Skin epidermis (tissue), 12 donors: Measurements from ENCODE around the gene CFAP46.
"Not testable (repeated sequence)": the region's sequence is repeated elsewhere in the genome, so short reads cannot be mapped to it uniquely, and the experiment has no call there.

Experiments used
- H3K27ac ChIP-seq, 21 experiments: fragments of 200-600 bp; sonication (generic) in 11 of 21; one replicate each; pipeline ENCODE4 v1.5.0; 2020; ENCODE audit warnings: mild to moderate bottlenecking in 3 of 21, inconsistent platforms in 2 of 21, moderate library complexity in 2 of 21
- H3K4me3 ChIP-seq, 7 experiments: fragments of 200-600 bp; sonication (generic) in 2 of 7; one replicate each; pipeline ENCODE4 v1.5.0; 2020; ENCODE audit warnings: inconsistent platforms in 2 of 7, mild to moderate bottlenecking in 2 of 7, moderate library complexity in 1 of 7

Gene CFAP46

GRCh38 chr10:132838346-132838970, 103.9 kb downstream of the CFAP46 start:
- Histone ChIP-seq H3K4me3 (no peak overlapping the region), H3K27ac (no peak overlapping the region)

- Histone ChIP-seq H3K27ac (no peak overlapping the region), H3K4me3 (no peak overlapping the region)
These were observed 104.5 kb downstream of the CFAP46 start for GRCh38 chr10:132837905-132838304.

GRCh38 chr10:132836832-132837540, 105.4 kb downstream of the CFAP46 start:
- Histone ChIP-seq H3K4me3 (no peak overlapping the region), H3K27ac (no peak overlapping the region)

- Histone ChIP-seq H3K4me3 (no peak overlapping the region), H3K27ac (no peak overlapping the region)
These were observed 106.0 kb downstream of the CFAP46 start for GRCh38 chr10:132836248-132836831.

DNA sequence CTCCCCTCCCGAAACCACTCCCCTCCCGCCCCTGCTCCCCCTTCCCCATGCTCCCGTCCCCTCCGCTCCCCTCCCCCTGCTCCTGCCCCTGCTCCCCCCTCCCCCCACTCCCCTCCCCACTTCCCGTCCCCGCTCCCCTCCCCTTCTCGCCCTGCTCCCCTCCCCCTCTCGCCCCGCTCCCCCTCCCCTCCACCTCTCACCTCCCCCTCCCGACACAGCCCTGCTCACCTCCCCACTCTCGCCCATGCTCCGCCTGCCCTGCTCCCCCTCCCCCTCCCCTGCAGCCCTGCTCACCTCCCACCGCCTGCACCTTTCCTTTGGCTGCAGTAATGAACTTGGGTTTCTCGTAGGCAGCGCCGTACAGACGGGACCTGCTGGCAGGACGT, 106.5 kb downstream of the CFAP46 start:
- no peak overlapping the region for H3K4me3 ChIP-seq
- H3K27ac ChIP-seq = no peak overlapping the region

- Histone ChIP-seq H3K4me3 (no peak overlapping the region), H3K27ac (no peak overlapping the region)
These were observed 107.2 kb downstream of the CFAP46 start for GRCh38 chr10:132834891-132835847.

DNA sequence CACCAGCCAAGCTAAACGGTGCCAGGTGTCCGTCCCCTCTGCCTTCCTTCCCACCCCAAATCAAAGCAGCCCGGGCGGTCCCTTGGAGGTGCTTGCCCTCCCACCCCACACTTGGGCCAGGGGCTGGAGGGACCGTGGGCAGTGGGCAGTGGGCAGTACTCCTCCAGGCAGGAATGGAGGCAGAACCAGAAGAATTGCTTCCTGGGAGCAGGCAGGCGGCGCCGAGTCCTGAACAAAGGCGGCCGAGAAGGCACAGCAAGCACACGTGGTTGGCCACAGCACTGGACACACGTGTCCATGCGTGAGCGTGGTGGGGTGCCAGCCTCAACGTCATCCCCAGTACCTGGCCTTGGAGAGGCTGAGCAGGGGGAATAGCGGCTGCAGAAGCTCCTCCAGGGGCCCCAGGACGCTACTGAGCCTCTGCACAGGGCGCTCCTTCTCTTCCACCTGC, 108.0 kb downstream of the CFAP46 start:
- Histone ChIP-seq H3K4me3 (no peak overlapping the region), H3K27ac (no peak overlapping the region)

DNA sequence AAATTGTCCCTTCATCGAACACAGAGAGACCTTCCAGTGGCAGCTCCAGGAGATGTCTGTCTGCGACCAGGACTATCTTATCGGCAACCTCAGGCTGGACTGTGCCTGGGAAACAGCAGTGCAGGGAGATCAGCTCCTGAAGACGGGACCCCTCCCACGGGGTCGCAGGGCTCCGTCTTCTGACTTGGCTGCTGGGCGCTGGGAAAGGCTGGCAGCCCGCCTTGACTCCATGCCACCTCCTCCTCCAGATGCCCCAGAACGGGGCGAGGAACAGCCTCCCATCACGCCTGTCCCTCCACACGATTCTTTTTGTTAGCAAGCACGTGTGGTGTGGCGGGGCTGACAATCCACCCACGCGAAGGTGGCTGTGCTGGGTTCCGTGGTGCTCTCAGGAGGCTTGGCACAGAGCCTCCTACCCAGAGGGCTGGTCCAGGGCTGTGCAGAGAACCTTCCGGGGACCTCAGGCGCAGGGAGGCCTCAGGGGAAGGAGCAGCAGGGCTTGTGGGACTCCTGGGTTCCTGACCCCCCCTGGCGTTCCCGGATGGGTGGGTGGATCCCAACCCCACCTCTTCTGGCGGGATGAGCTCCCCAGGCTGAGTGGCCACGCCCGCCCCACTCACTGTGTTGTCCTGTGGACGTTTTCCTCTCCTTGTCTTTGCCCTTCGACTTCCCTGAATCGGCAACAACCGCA, 108.8 kb downstream of the CFAP46 start:
- no peak overlapping the region for H3K27ac ChIP-seq
- H3K4me3 ChIP-seq = no peak overlapping the region

DNA sequence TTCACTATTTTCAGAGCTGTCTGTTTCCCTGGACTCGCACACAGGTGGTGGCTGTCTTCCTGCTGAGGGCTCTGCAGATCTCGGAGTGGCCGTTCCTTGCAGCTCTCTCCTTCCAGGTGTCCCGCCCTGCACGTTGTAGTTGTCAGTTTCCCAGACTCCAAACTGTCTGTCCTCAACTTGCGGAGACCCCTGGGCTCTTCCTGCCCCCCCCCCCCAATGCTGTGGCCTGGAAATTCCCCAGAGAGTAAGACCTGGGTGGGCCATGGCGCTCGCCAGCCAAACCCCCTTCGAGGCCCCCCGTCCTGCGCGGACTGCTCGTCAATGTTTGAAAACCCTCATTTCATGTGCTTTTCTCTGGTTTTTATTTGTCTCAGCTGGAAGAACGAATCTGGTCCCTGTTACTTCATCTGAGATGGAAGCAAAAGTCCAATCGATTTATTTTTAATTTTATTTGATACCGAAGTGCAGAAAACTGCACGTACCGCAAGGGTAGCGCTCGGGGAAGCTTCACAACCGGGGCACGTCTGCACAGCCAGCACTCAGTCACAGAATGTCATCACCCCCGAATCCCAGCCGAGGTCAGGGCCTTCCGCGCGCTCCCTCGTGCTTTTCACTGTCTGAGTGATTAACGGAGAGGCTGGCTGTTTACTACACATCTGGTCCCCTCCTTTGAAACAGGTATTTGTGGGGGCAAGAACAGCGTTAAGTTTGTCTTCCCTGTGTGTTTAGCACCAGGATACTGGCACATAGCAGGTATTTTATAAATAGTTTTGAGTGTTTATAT, 110.0 kb downstream of the CFAP46 start:
- Histone ChIP-seq H3K4me3 (no peak overlapping the region), H3K27ac (no peak overlapping the region)

GRCh38 chr10:132829403-132829802, 113.0 kb downstream of the CFAP46 start:
- Histone ChIP-seq H3K27ac (no peak overlapping the region), H3K4me3 (no peak overlapping the region)

GRCh38 chr10:132828681-132829080, 113.7 kb downstream of the CFAP46 start:
- Histone ChIP-seq H3K4me3 (no peak overlapping the region), H3K27ac (no peak overlapping the region)

DNA sequence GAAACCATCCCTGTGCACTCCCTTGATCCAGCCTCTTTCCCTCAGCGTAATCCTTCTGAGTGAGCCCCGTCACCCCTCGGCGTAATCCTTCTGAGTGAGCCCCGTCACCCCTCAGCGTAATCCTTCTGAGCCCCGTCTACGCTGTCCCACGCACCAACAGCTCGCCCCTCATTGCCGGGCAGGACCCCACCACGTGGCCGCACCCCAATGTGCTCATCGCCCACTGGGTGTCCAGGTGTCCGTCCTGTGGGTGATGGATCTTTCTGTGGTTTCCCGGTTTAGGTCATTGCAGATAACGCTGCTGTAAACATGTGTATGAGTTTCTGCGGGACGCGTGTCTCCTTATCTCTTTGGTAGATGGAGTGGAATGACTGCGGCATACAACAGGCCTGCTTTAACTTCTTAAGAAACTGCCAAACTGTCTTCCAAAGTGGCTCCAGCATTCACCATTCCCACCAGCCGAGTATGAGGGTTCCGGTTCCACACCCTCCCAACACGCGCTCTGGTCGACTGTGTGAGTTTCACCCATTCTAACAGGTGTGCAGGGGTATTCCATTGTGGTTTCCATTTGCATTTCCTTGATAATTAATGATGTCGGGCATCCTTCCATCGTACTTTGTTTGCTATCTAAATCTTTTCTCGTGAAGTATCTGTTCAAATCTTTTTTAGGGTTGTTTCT, 114.4 kb downstream of the CFAP46 start:
- no peak overlapping the region for H3K27ac ChIP-seq
- no peak overlapping the region for H3K4me3 ChIP-seq

GRCh38 chr10:132827423-132827789, 115.0 kb downstream of the CFAP46 start:
- Histone ChIP-seq H3K27ac (no peak overlapping the region), H3K4me3 (no peak overlapping the region)

GRCh38 chr10:132826524-132827422, 115.6 kb downstream of the CFAP46 start:
- Histone ChIP-seq H3K4me3 (no peak overlapping the region), H3K27ac (no peak overlapping the region)

- H3K4me3 ChIP-seq, H3K27ac ChIP-seq: not testable (repeated sequence)
These were observed 116.4 kb downstream of the CFAP46 start for GRCh38 chr10:132825783-132826523.

GRCh38 chr10:132820056-132820455, 122.3 kb downstream of the CFAP46 start:
- H3K27ac ChIP-seq = no peak overlapping the region
- H3K4me3 ChIP-seq = no peak overlapping the region
